H1 (cell line): ENCODE measurements around the gene RANBP6. TPM values are rescaled to one million over a fixed set of nuclear protein-coding genes. Genes with fewer than 3 reads are reported as not detected.

Experiments used
- CBX5 ChIP-seq: fragments of 300-800, 300-1000 bp; sonication (generic); IDR thresholded peaks from 2 replicates; pipeline ENCODE4 v1.7.1; 2016; ENCODE audit warnings: antibody characterized with exemption, low read length, low read depth
- CEBPB ChIP-seq: IDR thresholded peaks from 2 replicates; pipeline ENCODE4 v1.6.1; 2012; ENCODE audit warnings: low read depth, low read length
- EP300 ChIP-seq, 2 experiments: IDR thresholded peaks; 1 replicate in 1 of 2; 2 replicates in 1 of 2; pipeline ENCODE4 v1.6.1; 2011 to 2012; ENCODE audit warnings: low read depth in 2 of 2, low read length in 2 of 2, mild to moderate bottlenecking in 2 of 2, borderline replicate concordance in 1 of 2, inconsistent platforms in 1 of 2, moderate library complexity in 1 of 2
- GTF2F1 ChIP-seq: IDR thresholded peaks from 2 replicates; pipeline ENCODE4 v1.6.1; 2012; ENCODE audit warnings: low read depth, low read length, improper control_type of control experiment, borderline replicate concordance
- SP4 ChIP-seq: IDR thresholded peaks from 2 replicates; pipeline ENCODE4 v1.6.1; 2012; ENCODE audit warnings: low read length, inconsistent platforms
- polyA plus RNA-seq, 7 experiments: library from polyadenylated mRNA; depleted of rRNA in 3 of 7; stranded (reverse) in 5 of 7; unstranded in 2 of 7; fragments of >200 nt in 5 of 7; fragments of 200-250 nt in 2 of 7; gene quantifications; 1 replicate in 5 of 7; 2 replicates in 1 of 7; 4 replicates in 1 of 7; pipeline versions ENCODE4 v1.2.1 to v1.2.3, GENCODE V29; 2011 to 2013; ENCODE audit warnings: missing spikeins in 2 of 7, mixed read lengths in 2 of 7
- total RNA-seq: library from RNA; stranded (reverse); fragmentation: NEBNext Ultra II Directional; extraction: Animal tissue kit (Norgen Biotek cat#: 25700); gene quantifications from 2 replicates; pipeline ENCODE4 v1.2.1, GENCODE V29; 2021
- TF ChIP-seq, protein P1 (sequence below): IDR thresholded peaks from 2 replicates; pipeline ENCODE4 v1.6.1; 2012; ENCODE audit warnings: inconsistent platforms
- TF ChIP-seq, protein P2 (sequence below): IDR thresholded peaks from 2 replicates; pipeline ENCODE4 v1.6.1; 2012; ENCODE audit warnings: low read length, inconsistent platforms

The RANBP6 gene
- total and polyA plus RNA-seq, 2 of the 8 experiments (the other 6 are each of a cell fraction or from before 2014, with no cell fraction given): 5.7 to 18.8 TPM

- TF ChIP-seq, protein P1, sequence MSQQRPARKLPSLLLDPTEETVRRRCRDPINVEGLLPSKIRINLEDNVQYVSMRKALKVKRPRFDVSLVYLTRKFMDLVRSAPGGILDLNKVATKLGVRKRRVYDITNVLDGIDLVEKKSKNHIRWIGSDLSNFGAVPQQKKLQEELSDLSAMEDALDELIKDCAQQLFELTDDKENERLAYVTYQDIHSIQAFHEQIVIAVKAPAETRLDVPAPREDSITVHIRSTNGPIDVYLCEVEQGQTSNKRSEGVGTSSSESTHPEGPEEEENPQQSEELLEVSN: no peak
- no peak for TF ChIP-seq SP4
- TF ChIP-seq GTF2F1: no peak
- TF ChIP-seq, protein P2, sequence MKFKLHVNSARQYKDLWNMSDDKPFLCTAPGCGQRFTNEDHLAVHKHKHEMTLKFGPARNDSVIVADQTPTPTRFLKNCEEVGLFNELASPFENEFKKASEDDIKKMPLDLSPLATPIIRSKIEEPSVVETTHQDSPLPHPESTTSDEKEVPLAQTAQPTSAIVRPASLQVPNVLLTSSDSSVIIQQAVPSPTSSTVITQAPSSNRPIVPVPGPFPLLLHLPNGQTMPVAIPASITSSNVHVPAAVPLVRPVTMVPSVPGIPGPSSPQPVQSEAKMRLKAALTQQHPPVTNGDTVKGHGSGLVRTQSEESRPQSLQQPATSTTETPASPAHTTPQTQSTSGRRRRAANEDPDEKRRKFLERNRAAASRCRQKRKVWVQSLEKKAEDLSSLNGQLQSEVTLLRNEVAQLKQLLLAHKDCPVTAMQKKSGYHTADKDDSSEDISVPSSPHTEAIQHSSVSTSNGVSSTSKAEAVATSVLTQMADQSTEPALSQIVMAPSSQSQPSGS: no peak
- TF ChIP-seq EP300 (IDR thresholded peaks at IDR 0.05; ENCODE audit: borderline replicate concordance in 1 of 2, low read depth in 2 of 2, low read length in 2 of 2): no peak
- no peak for TF ChIP-seq CEBPB
- TF ChIP-seq CBX5: no peak
- TF ChIP-seq, all 59 proteins: peak for 0
Measured at GRCh38 chr9:6051511-6051950, 36.1 kb upstream of the RANBP6 start (continued).
